NCI-H2107 treated with DMSO at 0.1 percent for 48 hours (cell line): ENCODE results near the gene ARID1B.

Experiments used
- DNase-seq: peaks from one replicate; lab custom pipeline; 2025; ENCODE audit not compliant: unreplicated experiment; lab: John Stamatoyannopoulos, UW

Gene ARID1B

DNA sequence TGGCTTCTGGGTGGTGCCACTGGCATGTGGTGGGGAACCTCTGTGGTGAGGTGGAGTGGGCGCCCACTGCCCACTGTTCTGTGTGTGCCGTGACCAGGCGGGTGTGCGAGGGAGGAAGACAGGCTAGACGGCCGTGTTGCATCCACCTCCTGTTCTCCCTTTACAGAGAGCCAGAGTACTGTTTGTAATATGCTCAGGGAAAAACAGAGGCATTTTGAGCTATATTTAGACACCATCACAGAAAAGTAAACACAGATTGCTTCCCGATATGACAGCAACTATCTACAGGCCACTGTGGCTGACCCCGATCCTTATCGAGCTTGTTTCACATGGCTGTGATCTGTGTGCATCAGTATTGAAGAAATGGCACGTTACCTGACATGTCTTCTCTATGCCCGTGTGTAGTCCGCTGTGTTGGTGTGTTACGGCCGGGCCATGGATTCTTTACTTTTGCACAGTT lies 45.6 kb downstream of the ARID1B start:
- DNase-seq, result no peak

DNA sequence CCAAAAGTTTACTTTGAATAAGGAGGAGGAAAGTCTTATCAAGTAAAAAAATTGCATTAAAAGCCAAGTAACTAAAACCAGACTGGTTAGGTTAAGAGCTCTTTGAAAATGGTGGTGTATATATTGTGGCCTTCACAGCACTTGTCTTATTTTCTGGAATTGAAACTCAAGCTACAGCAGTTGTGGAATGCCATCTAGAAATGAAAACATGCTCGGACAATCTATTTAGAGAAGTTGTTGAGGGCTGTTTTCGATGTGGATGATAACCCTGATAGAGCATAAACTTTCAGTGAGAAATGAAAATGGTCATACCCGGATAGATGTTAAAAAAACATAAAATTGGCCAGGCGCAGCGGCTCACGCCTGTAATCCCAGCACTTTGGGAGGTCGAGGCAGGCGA lies 47.0 kb downstream of the ARID1B start:
- DNase-seq, result no peak

DNA sequence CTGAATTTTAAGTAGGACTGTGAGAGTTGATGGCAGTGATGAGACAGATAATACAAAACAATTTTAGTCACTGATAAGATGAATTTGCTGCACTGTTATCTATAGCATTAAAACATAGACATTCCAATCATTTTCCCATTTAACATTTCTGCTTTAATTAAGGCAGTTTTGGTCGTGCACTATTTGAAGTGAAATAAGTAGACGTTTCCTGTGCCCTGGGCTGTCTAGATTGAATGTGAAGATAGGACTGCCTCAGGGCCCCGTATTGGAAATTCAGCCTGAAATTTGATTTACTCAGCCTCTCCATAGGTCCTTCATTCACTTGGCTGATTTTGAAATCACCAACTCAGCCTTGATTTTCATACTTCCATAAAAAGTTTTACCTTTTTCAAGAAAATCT lies 48.3 kb downstream of the ARID1B start:
- DNase-seq, result no peak

DNA sequence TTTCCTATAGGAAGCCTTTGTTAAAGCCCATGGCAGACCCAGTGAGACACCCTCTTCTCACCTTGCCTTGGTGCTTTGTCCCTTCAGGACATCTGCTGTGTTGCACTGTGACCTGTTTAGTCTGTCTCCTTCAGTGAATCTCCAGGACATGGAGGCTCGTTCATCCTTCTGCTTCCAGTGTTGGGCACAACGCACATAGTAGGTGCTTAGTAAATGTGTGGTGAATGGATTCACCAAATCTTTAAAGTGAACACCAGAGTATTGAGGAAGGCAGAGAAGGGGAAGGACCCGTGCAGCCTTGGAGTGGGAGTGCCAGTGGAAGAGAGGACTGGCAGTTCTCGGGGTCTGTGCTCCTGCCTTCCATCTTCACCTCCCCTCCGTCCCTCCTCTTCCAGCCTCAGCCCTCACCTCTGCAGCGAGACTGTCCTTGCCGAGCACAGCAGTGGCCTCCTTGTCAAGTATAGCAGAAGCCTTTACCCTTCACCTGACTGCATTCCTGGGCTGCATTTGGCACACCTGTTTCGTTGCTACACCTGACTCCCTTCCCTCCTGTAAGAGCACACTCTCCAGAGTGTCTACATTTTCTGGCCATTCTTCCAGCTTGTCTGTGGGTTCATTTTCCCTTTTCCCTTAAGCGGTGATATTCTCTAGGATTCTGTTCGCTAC lies 49.2 kb downstream of the ARID1B start:
- no peak for DNase-seq

DNA sequence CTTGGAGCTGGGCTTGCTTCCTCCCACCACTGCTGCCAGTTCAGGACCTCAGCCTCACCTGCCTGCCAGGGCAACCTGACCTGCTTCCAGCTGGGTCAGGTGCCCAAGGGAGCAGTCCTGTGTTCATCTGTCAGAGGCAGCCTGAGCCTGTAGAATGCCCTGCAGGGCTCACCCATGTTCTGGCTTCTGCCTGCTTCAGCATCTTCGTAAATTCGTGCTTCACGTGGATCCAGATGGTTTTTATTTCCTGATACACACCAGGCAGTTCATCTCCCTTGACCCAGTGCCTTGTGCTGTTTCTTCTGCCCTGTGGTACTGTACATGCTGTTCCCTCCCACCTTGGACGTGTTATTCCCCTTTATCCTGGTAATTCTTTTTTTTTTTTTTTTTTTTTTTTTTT lies 50.2 kb downstream of the ARID1B start:
- DNase-seq, result peak; percentile 23

DNA sequence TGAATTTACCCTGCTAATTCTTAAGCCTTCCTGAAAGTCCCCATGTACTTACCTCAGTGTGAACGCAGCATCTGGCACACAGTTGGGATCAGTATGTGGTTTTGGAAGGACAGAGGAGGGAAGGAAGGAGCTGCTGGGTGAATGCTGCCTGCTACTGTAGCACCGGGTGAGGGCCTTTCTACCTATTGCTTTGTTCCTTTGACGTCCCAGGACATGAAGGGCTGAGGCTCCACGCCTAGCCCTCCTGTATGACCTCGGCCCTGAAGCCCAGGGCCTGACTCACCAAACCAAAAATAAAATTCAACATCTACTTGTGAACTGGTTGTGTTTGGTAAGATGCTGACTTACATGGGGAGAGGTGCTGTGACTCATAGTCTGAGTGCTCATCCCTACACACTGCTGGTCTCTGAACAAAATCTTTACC lies 51.1 kb downstream of the ARID1B start:
- DNase-seq, result no peak

DNA sequence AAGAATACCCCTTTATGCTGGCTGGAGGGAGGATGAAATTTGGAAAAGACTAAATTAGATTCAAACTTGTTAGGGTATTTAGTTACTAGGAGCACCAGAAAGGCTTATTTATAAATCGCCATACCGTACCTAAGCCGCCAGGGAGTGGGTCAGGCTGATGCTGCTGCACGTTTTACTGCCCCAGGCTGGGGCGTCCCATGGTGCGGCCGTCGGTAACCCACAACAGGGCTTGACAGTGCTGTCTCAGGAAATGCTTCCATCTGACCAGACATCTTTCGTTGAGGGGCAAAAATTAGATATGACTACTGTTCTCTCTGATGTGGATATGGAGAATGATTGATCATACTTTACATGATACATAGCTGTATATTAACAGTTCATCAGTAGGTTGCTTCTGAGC lies 52.9 kb downstream of the ARID1B start:
- no peak for DNase-seq

GRCh38 chr6:156832231-156832647 lies 55.1 kb downstream of the ARID1B start:
- no peak for DNase-seq

DNA sequence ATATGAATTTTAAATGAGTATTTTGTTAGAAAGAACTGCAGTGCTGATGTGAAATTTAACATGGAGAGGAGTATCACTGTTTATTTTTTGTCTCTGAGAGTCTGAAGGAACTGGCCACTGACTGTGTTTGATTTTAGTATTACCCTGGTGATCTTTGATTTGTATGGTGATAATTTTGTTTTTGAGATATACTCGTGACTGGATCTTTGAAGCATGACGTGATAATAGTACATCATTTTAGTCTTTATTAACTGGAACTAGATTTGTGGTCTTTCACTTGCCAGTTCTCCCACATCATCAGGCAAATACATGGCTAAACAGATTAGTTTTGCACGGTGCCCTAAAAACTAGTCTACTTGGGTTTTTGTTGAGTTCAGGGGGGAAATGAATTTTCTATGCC lies 55.5 kb downstream of the ARID1B start:
- no peak for DNase-seq

DNA sequence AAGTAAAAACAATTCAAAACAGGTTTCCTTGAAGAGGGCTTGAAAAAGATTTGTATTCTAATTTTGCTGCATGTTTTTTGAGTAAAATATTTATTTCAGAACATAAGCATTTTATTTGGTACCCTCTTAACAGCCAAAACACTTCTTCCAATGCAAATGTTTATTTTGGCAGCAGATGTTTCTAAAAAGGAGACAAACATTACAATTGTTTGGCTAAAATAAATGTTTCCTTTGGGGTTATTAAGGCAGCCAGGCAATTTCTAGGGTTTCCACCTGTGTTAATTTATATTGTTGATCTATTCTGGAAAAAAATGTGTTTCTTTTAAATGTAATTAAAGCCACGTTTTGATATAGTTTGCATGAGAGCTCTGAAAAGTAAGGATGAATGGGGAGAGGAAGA lies 56.6 kb downstream of the ARID1B start:
- no peak for DNase-seq

GRCh38 chr6:156839129-156839528 lies 62.0 kb downstream of the ARID1B start:
- DNase-seq, result no peak

GRCh38 chr6:156839591-156840001 lies 62.4 kb downstream of the ARID1B start:
- no peak for DNase-seq

DNA sequence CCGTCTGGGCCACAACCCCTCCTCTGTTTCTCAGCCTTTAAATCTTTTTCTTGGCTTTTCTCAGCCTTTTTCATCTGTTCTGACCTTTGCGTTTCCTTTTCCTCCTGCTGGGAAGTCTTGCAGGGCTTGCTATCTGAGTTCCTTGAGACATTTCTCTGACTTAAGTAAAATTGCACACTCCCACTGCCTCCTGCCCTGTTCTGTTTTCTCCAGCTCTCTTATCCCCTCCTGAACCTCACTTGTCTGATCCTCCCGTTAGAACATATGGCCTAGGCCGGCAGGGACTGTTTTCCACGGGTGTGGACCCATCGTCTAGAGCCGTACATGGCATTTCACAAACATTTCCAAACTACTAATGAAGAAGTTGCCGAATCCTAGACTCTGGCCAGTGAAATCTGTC lies 63.0 kb downstream of the ARID1B start:
- no peak for DNase-seq

DNA sequence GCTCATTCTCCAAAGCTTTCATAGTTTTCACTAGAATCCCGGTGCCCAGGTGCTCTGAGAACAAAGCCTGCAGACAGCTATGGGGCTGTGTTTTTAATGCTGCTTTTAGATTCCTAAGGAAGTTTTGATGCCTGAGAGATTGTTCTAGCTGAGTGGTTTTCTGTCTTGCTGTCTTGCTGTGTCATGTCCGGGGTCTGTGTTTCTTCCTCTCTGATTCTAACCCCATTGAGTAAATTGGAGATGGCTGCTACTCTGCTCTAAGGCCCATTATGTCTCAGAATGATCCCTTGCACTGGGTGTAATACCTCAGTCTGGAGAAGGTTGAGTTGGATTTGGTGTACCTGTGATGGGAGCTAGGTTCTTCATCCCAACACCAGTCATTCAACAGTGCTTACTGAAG lies 63.4 kb downstream of the ARID1B start:
- DNase-seq, result no peak

GRCh38 chr6:156841508-156841907 lies 64.3 kb downstream of the ARID1B start:
- DNase-seq, result no peak

GRCh38 chr6:156842598-156843250 lies 65.5 kb downstream of the ARID1B start:
- DNase-seq, result no peak

DNA sequence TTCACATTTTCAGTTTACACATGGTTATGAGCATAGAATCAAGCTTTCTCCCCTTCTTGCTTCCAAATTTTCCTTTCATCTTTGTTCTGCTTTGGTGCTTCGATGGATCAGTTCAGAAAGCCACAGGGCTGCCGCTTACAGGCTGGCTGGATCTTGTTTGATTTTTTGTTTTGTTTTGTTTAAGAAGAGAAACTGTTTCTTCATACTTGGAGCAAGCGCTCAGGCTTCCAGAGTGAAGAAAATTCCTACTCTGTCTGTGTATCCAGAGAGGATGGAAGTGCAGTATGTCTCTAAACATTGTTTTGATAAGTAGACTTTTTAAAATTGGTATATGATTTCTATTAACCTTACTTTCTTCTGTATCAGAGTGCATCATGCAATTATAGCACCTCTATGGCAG lies 66.9 kb downstream of the ARID1B start:
- DNase-seq, result no peak

DNA sequence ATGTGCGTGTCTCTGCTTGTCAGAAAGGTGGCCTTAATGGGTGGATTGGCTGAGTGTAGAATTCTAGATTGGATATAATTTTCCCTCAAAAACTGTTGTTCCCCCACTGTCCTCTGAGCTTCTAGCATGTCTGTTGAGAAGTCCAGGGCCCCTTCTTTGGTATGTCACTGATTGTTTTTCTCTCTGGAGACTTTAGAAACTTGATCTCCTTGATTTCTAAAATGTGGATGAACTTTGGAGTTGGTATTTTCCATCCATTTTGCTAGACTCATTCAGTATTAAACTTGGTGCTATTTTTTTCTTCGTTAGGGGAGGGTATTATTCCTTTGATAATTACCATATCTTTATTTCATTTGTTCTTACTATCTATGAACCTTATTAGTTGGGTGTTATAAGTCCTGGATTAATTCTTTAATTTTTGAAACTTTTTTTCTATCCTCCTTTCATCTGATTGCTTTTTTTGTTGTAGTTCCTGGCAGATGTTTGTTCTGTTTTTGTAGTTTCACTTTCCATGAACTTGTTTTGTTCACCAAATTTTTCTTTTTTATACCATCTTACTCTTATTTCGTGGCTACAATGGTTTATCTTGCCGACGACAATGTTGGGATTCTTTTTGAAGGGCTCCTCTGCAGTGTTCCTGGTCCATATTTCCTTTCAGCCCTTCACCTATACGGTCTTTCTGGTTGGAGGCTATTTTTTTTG lies 68.4 kb downstream of the ARID1B start:
- no peak for DNase-seq

GRCh38 chr6:156846845-156847599 lies 69.8 kb downstream of the ARID1B start:
- no peak for DNase-seq

- no peak for DNase-seq
Observed at GRCh38 chr6:156848123-156848522, 70.9 kb downstream of the ARID1B start.

DNA sequence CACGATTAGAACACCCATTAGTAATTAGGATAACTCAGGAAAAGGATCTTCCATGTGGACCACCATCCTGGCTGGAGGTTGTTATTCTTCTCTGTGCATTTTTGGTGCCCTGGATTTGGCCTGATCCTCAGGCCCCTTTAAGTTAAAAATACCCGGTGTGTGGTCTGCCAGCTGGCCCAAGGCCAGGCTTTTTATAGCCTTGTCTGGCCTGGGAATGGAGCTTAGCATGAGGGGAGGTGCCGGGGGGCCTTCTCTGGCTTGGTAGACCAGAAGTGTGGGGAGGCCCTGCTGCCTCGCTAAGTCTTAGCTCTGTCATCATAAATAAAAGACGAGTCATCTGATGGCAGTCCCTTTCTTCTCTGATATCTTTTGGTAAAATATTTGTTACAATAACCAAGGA lies 71.4 kb downstream of the ARID1B start:
- DNase-seq, result no peak

DNA sequence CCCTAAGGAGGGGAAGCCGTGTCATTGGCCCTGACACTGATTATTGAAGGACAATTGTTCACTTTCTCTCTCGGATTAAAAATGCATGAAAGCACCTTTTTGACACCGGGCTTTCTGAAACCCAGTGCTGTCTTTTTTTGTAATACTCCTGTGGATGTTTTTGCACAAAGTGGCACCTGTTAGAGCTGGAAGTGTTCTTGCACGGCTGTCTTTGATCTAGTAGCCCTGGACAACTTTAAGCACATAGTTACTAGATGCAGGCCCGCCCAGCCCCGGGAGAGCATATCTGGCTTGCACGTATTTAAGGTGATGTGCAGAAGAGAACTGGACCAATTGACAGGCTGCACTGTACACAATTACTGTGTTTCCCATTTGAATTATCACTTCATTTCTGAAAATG lies 72.6 kb downstream of the ARID1B start:
- DNase-seq, result no peak
